GM21367 (cell line): ENCODE results near the gene ORC6.

Experiments
- ATAC-seq: cut with Tn5 transposase; IDR thresholded peaks from one replicate; pipeline ENCODE4 v1.9.1; 2021; ENCODE audit not compliant: unreplicated experiment

ORC6 gene

GRCh38 chr16:46730801-46731690 is 41.6 kb downstream of the ORC6 start:
- no peak for ATAC-seq

- ATAC-seq, result no peak
Measured at GRCh38 chr16:46731691-46732555, 42.5 kb downstream of the ORC6 start.

GRCh38 chr16:46732561-46732960 is 43.1 kb downstream of the ORC6 start:
- no peak for ATAC-seq

- no peak for ATAC-seq
Measured at GRCh38 chr16:46733319-46733830, 43.9 kb downstream of the ORC6 start.

- no peak for ATAC-seq
Measured at GRCh38 chr16:46736695-46737094, 47.2 kb downstream of the ORC6 start.

- no peak for ATAC-seq
Measured at GRCh38 chr16:46737621-46738214, 48.3 kb downstream of the ORC6 start.

- no peak for ATAC-seq
Measured at GRCh38 chr16:46739934-46740333, 50.5 kb downstream of the ORC6 start.

- no peak for ATAC-seq
Measured at GRCh38 chr16:46743232-46743719, 53.8 kb downstream of the ORC6 start.

GRCh38 chr16:46745617-46746016 is 56.2 kb downstream of the ORC6 start:
- ATAC-seq, result no peak

- ATAC-seq, result no peak
Measured at GRCh38 chr16:46746821-46747776, 57.6 kb downstream of the ORC6 start.
